A673 (cell line): Measurements from ENCODE around the gene LEF1. TPM values are rescaled to one million over a fixed set of nuclear protein-coding genes. Genes with fewer than 3 reads are reported as not detected.

Source experiments
- BruUV-seq: library from RNA; stranded (reverse); fragments of 400-500 nt; replicated peaks from 2 replicates; lab custom pipeline; 2021; lab: Mats Ljungman, UMichigan
- CTCF ChIA-PET: fragments of 300-600 bp; sonication (Branson Sonifier 250); formaldehyde crosslinking; loops from one replicate; lab custom pipeline; 2022; ENCODE audit warnings: antibody characterized with exemption; lab: Charles Lee
- POLR2A ChIA-PET: fragments of 300-600 bp; sonication (Branson Sonifier 250); formaldehyde crosslinking; loops from one replicate; lab custom pipeline; 2022; ENCODE audit warnings: antibody characterized with exemption; ENCODE audit not compliant: low non-redundant PET; lab: Charles Lee
- DNase-seq: peaks from one replicate; pipeline ENCODE4 v3.0.0-alpha.2; 2015; ENCODE audit warnings: low spot score
- H3K27ac ChIP-seq: fragments of 200-600 bp; sonication (generic); 2 replicates; pipeline ENCODE4 v1.5.1; 2016; ENCODE audit warnings: mixed run types, low read depth, mild to moderate bottlenecking, mixed read lengths, antibody characterized with exemption, low read length; ENCODE audit not compliant: poor library complexity, severe bottlenecking
- H3K27me3 ChIP-seq: fragments of 200-600 bp; sonication (generic); replicated peaks from 2 replicates; pipeline ENCODE4 v1.6.1; 2017; ENCODE audit warnings: mixed run types, low read depth, mild to moderate bottlenecking, mixed read lengths, antibody characterized with exemption, low read length; ENCODE audit not compliant: insufficient read depth, poor library complexity
- H3K36me3 ChIP-seq: fragments of 200-600 bp; sonication (generic); 2 replicates; pipeline ENCODE4 v1.6.1; 2016; ENCODE audit warnings: mixed run types, mild to moderate bottlenecking, mixed read lengths, antibody characterized with exemption, low read length; ENCODE audit not compliant: insufficient read depth, poor library complexity, severe bottlenecking
- H3K4me1 ChIP-seq: fragments of 200-600 bp; sonication (generic); 2 replicates; pipeline ENCODE4 v1.6.1; 2017; ENCODE audit warnings: mixed run types, mild to moderate bottlenecking, mixed read lengths, antibody characterized with exemption, low read length; ENCODE audit not compliant: insufficient read depth, poor library complexity, severe bottlenecking
- H3K4me3 ChIP-seq: fragments of 200-600 bp; sonication (generic); 2 replicates; pipeline ENCODE4 v1.5.1; 2016; ENCODE audit warnings: low read depth, mixed run types, mild to moderate bottlenecking, mixed read lengths, low read length; ENCODE audit not compliant: poor library complexity, severe bottlenecking
- H3K9me3 ChIP-seq: fragments of 200-600 bp; sonication (generic); 2 replicates; pipeline ENCODE4 v1.6.1; 2016; ENCODE audit warnings: mixed run types, low read depth, mild to moderate bottlenecking, mixed read lengths, antibody characterized with exemption, low read length; ENCODE audit not compliant: poor library complexity, severe bottlenecking
- CTCF ChIP-seq: fragments of 300-800, 200-600 bp; sonication (generic); conservative IDR thresholded peaks from 2 replicates; pipeline ENCODE4 v1.5.1; 2017; ENCODE audit warnings: low read depth, mild to moderate bottlenecking, antibody characterized with exemption, low read length, moderate library complexity, mixed read lengths
- EZH2 ChIP-seq: fragments of 200-600 bp; sonication (generic); IDR thresholded peaks from 2 replicates; pipeline ENCODE4 v1.6.1; 2017; ENCODE audit warnings: borderline replicate concordance, low read depth, mild to moderate bottlenecking, mixed read lengths, antibody characterized with exemption, low read length; ENCODE audit not compliant: poor library complexity, severe bottlenecking
- intact Hi-C: fragments of 100-400 bp; cut with micrococcal nuclease; formaldehyde crosslinking; loops from one replicate; pipeline ENCODE4 v1.10.0; 2022; ENCODE audit not compliant: unreplicated experiment
- total RNA-seq: library from RNA; stranded (reverse); gene quantifications from 2 replicates; pipeline ENCODE4 v1.2.3, GENCODE V29; 2021

Gene LEF1
- total RNA-seq, 1 experiment from 2014 or later = 2.5 TPM

DNA sequence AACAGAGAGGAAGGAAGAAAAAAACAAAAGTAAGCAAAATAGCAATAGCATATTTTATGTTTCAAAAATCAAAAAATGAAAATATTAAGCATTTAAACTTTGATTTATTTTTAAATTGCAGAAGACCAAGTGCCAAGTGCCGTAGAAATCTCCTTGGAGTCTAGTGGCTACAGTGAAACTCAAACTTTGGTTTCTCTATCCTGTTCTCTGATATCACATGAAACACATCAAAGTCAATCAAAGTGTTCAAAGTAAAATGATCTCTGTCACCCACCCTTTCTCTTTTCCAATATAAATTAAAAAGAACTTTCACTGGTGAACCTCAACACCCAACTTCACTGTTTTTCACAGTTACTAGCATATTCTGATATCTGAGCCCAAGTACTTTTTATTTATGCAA lies 98.0 kb downstream of the LEF1 start:
- CTCF ChIA-PET = no interaction called here
- DNase-seq = no peak
- no peak overlapping the region for H3K4me3 ChIP-seq
- H3K27ac ChIP-seq = no peak overlapping the region
- H3K36me3 ChIP-seq = no peaks in the 10 kb centered on the region
- no TSS peak for BruUV-seq
- TF ChIP-seq EZH2 = no peak
- no peak for TF ChIP-seq CTCF
- H3K9me3 ChIP-seq = no peaks in the 10 kb centered on the region
- no peaks in the 10 kb centered on the region for H3K27me3 ChIP-seq
- intact Hi-C loops = no loop called here
- H3K4me1 ChIP-seq = no peaks in the 10 kb centered on the region
- POLR2A ChIA-PET = interaction anchor here (0.5 kb wide), 1 partner anchor 60 kb away, joined by 5 read pairs; no protein-coding TSS in a partner anchor

GRCh38 chr4:108068442-108068841 lies 100.3 kb downstream of the LEF1 start:
- peak; percentile 7 for DNase-seq
- no peak overlapping the region for H3K27ac ChIP-seq
- H3K4me1 ChIP-seq = no peaks in the 10 kb centered on the region
- no TSS peak for BruUV-seq
- TF ChIP-seq EZH2 = no peak
- no peak for TF ChIP-seq CTCF
- ChIA-PET CTCF (no interaction called here), POLR2A (interaction anchor here (0.6 kb wide), 1 partner anchor 89 kb away, joined by 9 read pairs; no protein-coding TSS in a partner anchor)
- H3K36me3 ChIP-seq = no peaks in the 10 kb centered on the region
- intact Hi-C loops = loop anchor here (10.0 kb wide), 1 partner anchor 506 kb away; no protein-coding TSS in a partner anchor
- H3K27me3 ChIP-seq = no peaks in the 10 kb centered on the region
- no peaks in the 10 kb centered on the region for H3K9me3 ChIP-seq
- H3K4me3 ChIP-seq = no peak overlapping the region

GRCh38 chr4:108060686-108061321 lies 107.9 kb downstream of the LEF1 start:
- Histone ChIP-seq H3K36me3 (no peaks in the 10 kb centered on the region), H3K27ac (no peak overlapping the region), H3K4me1 (no peaks in the 10 kb centered on the region), H3K4me3 (no peak overlapping the region), H3K27me3 (no peaks in the 10 kb centered on the region), H3K9me3 (no peaks in the 10 kb centered on the region)
- TF ChIP-seq CTCF (no peak), EZH2 (no peak)
- no TSS peak for BruUV-seq
- ChIA-PET CTCF (no interaction called here), POLR2A (no interaction called here)
- no peak for DNase-seq
- intact Hi-C loops = loop anchor here (10.0 kb wide), 1 partner anchor 514 kb away; no protein-coding TSS in a partner anchor
